AG09309 (cell line): ENCODE measurements around the gene ELMO1.
A peak's percentile ranks its signal among the peaks of the same experiment; 100 is the strongest.

Experiments used
- DNase-seq: peaks from one replicate; pipeline ENCODE4 v3.0.0-alpha.2; 2010; ENCODE audit warnings: low read depth
- H3K4me3 ChIP-seq: 2 replicates; pipeline ENCODE4 v1.5.1; 2011; ENCODE audit warnings: mild to moderate bottlenecking, low read depth, low read length, moderate library complexity; ENCODE audit not compliant: control insufficient read depth
- CTCF ChIP-seq: IDR thresholded peaks from 2 replicates; pipeline ENCODE4 v1.5.1; 2011; ENCODE audit warnings: mild to moderate bottlenecking, low read depth, low read length, inconsistent platforms; ENCODE audit not compliant: insufficient read depth, control insufficient read depth; ENCODE audit errors: missing control alignments

The ELMO1 gene

GRCh38 chr7:37083311-37084096, 365.2 kb downstream of the ELMO1 start:
- H3K4me3 ChIP-seq = no peak overlapping the region
- DNase-seq = peak; percentile 59
- no peak for TF ChIP-seq CTCF

GRCh38 chr7:37081436-37081835, 367.2 kb downstream of the ELMO1 start:
- TF ChIP-seq CTCF = no peak
- no peak for DNase-seq

GRCh38 chr7:37079420-37079819, 369.2 kb downstream of the ELMO1 start:
- DNase-seq = no peak
- H3K4me3 ChIP-seq = no peak overlapping the region
- TF ChIP-seq CTCF = no peak

More at GRCh38 chr7:37081436-37081835, 367.2 kb downstream of the ELMO1 start:
- H3K4me3 ChIP-seq = no peak overlapping the region

GRCh38 chr7:37076668-37077067, 372.0 kb downstream of the ELMO1 start:
- no peak overlapping the region for H3K4me3 ChIP-seq
- no peak for TF ChIP-seq CTCF
- no peak for DNase-seq

- no peak overlapping the region for H3K4me3 ChIP-seq
- no peak for DNase-seq
- no peak for TF ChIP-seq CTCF
Measured at GRCh38 chr7:37074370-37074769, 374.3 kb downstream of the ELMO1 start.

GRCh38 chr7:37071124-37071523, 377.5 kb downstream of the ELMO1 start:
- no peak for TF ChIP-seq CTCF
- H3K4me3 ChIP-seq = no peak overlapping the region
- DNase-seq = no peak
